ENCODE data around the gene CDYL. TPM values are rescaled to one million over a fixed set of nuclear protein-coding genes. Genes with fewer than 3 reads are reported as not detected.

The CDYL gene
- total and polyA plus RNA-seq, 12 donors = 4.1 to 39.9 (median 33.2) TPM

GRCh38 chr6:4975506-4975905, 199.3 kb downstream of the CDYL start:
- Histone ChIP-seq H3K36me3 (no peaks in the 10 kb centered on the region), H3K4me3 (no peak overlapping the region), H3K27me3 (no peaks in the 10 kb centered on the region), H3K9me3 (peaks cover 0 to 27% (median 10%) of the 10 kb centered on the region in 11 donors), H3K27ac (no peak overlapping the region), H3K4me1 (peaks cover 0 to 12% (median 0%) of the 10 kb centered on the region in 9 donors)
- 67 to 78% methylated on average over 3 of the region's 3 CpGs for whole genome bisulfite sequencing, 2 donors
- ATAC-seq (no peak), DNase-seq (no peak)
- intact Hi-C loops (cut with DNase I) = no loop called here
- no peak for TF ChIP-seq CTCF (IDR thresholded peaks at IDR 0.05)

DNA sequence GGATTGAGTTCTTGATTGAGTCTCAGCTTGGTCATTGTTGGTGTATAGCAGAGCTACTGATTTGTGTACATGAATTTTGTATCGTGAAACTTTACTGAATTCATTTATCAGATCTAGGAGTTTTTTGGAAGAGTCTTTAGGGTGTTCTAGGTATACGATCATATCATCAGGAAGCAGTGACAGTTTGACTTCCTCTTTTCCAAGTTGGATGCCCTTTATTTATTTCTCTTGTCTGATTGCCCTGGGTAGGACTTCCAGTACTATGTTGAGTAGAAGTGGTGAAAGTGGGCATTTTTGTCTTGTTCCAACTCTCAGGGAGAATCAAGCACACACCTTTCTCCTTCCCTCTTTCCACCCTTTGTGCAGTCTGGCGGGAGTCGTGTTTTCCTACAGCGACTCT, 201.3 kb downstream of the CDYL start:
- WGBS, 2 donors = 71 to 76% methylated on average over 5 of the region's 5 CpGs
- peaks cover 0 to 12% (median 0%) of the 10 kb centered on the region in 9 donors for H3K4me1 ChIP-seq
- ATAC-seq (no peak), DNase-seq (no peak)
- intact Hi-C loops (cut with DNase I) = no loop called here
- no peak overlapping the region for H3K4me3 ChIP-seq
- peaks cover 0 to 29% (median 10%) of the 10 kb centered on the region in 11 donors for H3K9me3 ChIP-seq
- TF ChIP-seq CTCF (IDR thresholded peaks at IDR 0.05) = no peak
- no peaks in the 10 kb centered on the region for H3K36me3 ChIP-seq
- no peaks in the 10 kb centered on the region for H3K27me3 ChIP-seq
- H3K27ac ChIP-seq = no peak overlapping the region

- no peaks in the 10 kb centered on the region for H3K36me3 ChIP-seq
- DNase-seq = no peak
- intact Hi-C loops (cut with DNase I) = no loop called here
- WGBS, 2 donors = 63 to 73% methylated on average over 3 of the region's 3 CpGs
- H3K4me1 ChIP-seq = peaks cover 0 to 4% (median 0%) of the 10 kb centered on the region in 9 donors
- no peak for TF ChIP-seq CTCF (IDR thresholded peaks at IDR 0.05)
- peaks cover 0 to 29% (median 10%) of the 10 kb centered on the region in 11 donors for H3K9me3 ChIP-seq
- H3K4me3 ChIP-seq = no peak overlapping the region
- no peak overlapping the region for H3K27ac ChIP-seq
- no peak for ATAC-seq
- H3K27me3 ChIP-seq = no peaks in the 10 kb centered on the region
Measured at GRCh38 chr6:4979426-4979825, 203.2 kb downstream of the CDYL start.

GRCh38 chr6:4981761-4982160, 205.6 kb downstream of the CDYL start:
- Histone ChIP-seq H3K9me3 (peaks cover 0 to 26% (median 10%) of the 10 kb centered on the region in 11 donors), H3K4me3 (no peak overlapping the region), H3K36me3 (no peaks in the 10 kb centered on the region), H3K4me1 (no peaks in the 10 kb centered on the region), H3K27ac (no peak overlapping the region), H3K27me3 (no peaks in the 10 kb centered on the region)
- TF ChIP-seq CTCF (IDR thresholded peaks at IDR 0.05) = no peak
- 52 to 64% methylated on average over 6 of the region's 6 CpGs for WGBS, 2 donors
- DNase-seq (no peak), ATAC-seq (no peak)
- intact Hi-C loops (cut with DNase I) = no loop called here

Measured in heart right ventricle (tissue), 16 donors.